ENCODE data around the gene PRR12. TPM values are rescaled to one million over a fixed set of nuclear protein-coding genes. Genes with fewer than 3 reads are reported as not detected.
"Not testable (repeated sequence)": the region's sequence is repeated elsewhere in the genome, so short reads cannot be mapped to it uniquely, and the experiment has no call there.

PRR12 gene
- total RNA-seq, 3 donors from 2014 or later: 24.2 to 37.3 (median 26.2) TPM

GRCh38 chr19:49614096-49614833 is 23.3 kb downstream of the PRR12 start:
- no peak for TF ChIP-seq CTCF (IDR thresholded peaks at IDR 0.05)
- H3K4me1 ChIP-seq (ENCODE audit: low read depth): no peaks in the 10 kb centered on the region
- intact Hi-C loops (cut with DNase I, micrococcal nuclease): no loop called here
- DNase-seq: no peak
- ATAC-seq: peak; percentile 81
- no peak overlapping the region for H3K4me3 ChIP-seq
- H3K36me3 ChIP-seq (ENCODE audit: low read depth): no peaks in the 10 kb centered on the region
- H3K9me3 ChIP-seq: no peaks in the 10 kb centered on the region

- TF ChIP-seq CTCF (IDR thresholded peaks at IDR 0.05): no peak
- H3K36me3 ChIP-seq (ENCODE audit: low read depth): no peaks in the 10 kb centered on the region
- no peak overlapping the region for H3K4me3 ChIP-seq
Measured at GRCh38 chr19:49615861-49616260, 24.9 kb downstream of the PRR12 start.

GRCh38 chr19:49616532-49616931 is 25.6 kb downstream of the PRR12 start:
- intact Hi-C loops (cut with DNase I, micrococcal nuclease): no loop called here
- no peaks in the 10 kb centered on the region for H3K36me3 ChIP-seq (ENCODE audit: low read depth)
- no peak for ATAC-seq
- DNase-seq: no peak
- H3K4me1 ChIP-seq (ENCODE audit: low read depth): no peaks in the 10 kb centered on the region
- H3K9me3 ChIP-seq: no peaks in the 10 kb centered on the region
- no peak overlapping the region for H3K4me3 ChIP-seq
- no peak for TF ChIP-seq CTCF (IDR thresholded peaks at IDR 0.05)

More at GRCh38 chr19:49615861-49616260, 24.9 kb downstream of the PRR12 start:
- ATAC-seq (no peak), DNase-seq (no peak)
- Histone ChIP-seq H3K4me1 (ENCODE audit: low read depth) (no peaks in the 10 kb centered on the region), H3K9me3 (no peaks in the 10 kb centered on the region)
- intact Hi-C loops (cut with DNase I, micrococcal nuclease): no loop called here

- ATAC-seq (no peak), DNase-seq (no peak)
- no peaks in the 10 kb centered on the region for H3K4me1 ChIP-seq (ENCODE audit: low read depth)
- no peak overlapping the region for H3K4me3 ChIP-seq
- no peaks in the 10 kb centered on the region for H3K9me3 ChIP-seq
- no peak for TF ChIP-seq CTCF (IDR thresholded peaks at IDR 0.05)
- H3K36me3 ChIP-seq (ENCODE audit: low read depth): no peaks in the 10 kb centered on the region
- intact Hi-C loops (cut with DNase I, micrococcal nuclease): no loop called here
Measured at GRCh38 chr19:49616945-49617344, 26.0 kb downstream of the PRR12 start.

- DNase-seq; ATAC-seq; intact Hi-C loops (cut with DNase I, micrococcal nuclease); H3K4me3 ChIP-seq; H3K4me1 ChIP-seq (ENCODE audit: low read depth); H3K9me3 ChIP-seq; H3K36me3 ChIP-seq (ENCODE audit: low read depth): not testable (repeated sequence)
Measured at GRCh38 chr19:49617860-49618259, 26.9 kb downstream of the PRR12 start.

DNA sequence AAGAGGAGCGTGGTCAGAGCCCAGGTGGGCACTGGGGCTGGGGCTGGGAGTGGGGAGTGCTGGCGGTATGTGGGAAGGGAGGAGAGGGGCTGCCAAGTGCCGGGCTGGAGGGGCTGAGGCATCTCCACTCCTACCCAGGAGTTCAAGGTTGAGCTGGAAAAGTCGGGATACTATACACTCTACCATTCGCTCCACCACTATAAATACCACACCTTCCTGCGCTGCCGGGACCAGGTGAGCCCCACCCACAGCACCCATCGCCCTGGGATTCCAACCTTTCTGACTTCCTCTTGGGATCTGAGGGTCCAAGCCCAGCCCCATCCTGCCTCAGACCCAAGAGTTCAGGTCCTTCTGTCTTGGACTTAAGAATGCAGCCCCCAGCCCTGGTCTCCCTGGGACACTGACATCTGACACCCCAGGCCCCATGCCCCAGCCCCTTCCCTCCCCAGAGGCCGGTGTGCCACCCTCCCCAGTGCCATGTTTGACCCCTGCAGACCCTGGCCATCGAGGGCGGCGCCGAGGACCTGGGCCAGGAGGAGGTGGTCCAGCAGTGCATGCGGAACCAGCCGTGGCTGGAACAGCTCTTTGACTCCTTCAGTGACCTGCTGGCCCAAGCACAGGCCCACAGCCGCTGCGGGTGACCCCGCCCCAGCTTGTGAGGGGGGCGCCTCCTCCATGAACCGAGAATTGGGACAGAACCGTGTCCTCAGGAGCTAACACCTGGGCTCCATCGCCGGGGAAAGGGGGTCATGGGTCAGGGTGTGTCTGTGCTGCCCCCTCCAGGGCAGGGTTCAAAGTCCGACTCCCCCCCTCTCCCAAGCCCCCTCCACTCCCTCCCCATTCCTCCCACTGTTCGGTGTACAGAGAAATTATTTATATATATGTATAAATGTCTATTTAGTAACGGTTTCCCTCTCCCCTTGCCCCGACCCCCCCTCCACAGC is 34.3 kb downstream of the PRR12 start:
- H3K36me3 ChIP-seq (ENCODE audit: low read depth): no peaks in the 10 kb centered on the region
- no peaks in the 10 kb centered on the region for H3K4me1 ChIP-seq (ENCODE audit: low read depth)
- intact Hi-C loops (cut with DNase I, micrococcal nuclease): no loop called here
- TF ChIP-seq CTCF (IDR thresholded peaks at IDR 0.05): no peak
- H3K9me3 ChIP-seq: no peaks in the 10 kb centered on the region
- no peak for DNase-seq
- H3K4me3 ChIP-seq: no peak overlapping the region
- ATAC-seq: peak; percentile 34
